Mesenchymal stem cell (in vitro differentiated cells and primary cell): ENCODE measurements around the gene CMSS1.

Experiments used
- DNase-seq: peaks from one replicate; pipeline ENCODE4 v3.0.0-alpha.2; 2013
- H2AFZ ChIP-seq: one replicate; pipeline ENCODE4 v1.6.1; 2013; ENCODE audit warnings: low read depth, mild to moderate bottlenecking, control low read depth, inconsistent platforms, low read length, moderate library complexity
- H2AK5ac ChIP-seq: 2 replicates; pipeline ENCODE4 v1.6.1; 2013; ENCODE audit warnings: low read length, moderate library complexity, mild to moderate bottlenecking, inconsistent platforms; ENCODE audit not compliant: severe bottlenecking
- H2BK120ac ChIP-seq: one replicate; pipeline ENCODE4 v1.6.1; 2013; ENCODE audit warnings: low read depth, mild to moderate bottlenecking, inconsistent platforms, low read length, moderate library complexity
- H2BK12ac ChIP-seq, 2 experiments: one replicate each; pipeline ENCODE4 v1.6.1; 2013; ENCODE audit warnings: inconsistent platforms in 2 of 2, low read length in 2 of 2, mild to moderate bottlenecking in 2 of 2, moderate library complexity in 2 of 2, control low read depth in 1 of 2
- H2BK15ac ChIP-seq: one replicate; pipeline ENCODE4 v1.6.1; 2013; ENCODE audit warnings: mild to moderate bottlenecking, low read depth, inconsistent platforms; ENCODE audit not compliant: poor library complexity, severe bottlenecking
- H2BK5ac ChIP-seq: 2 replicates; pipeline ENCODE4 v1.6.1; 2013; ENCODE audit warnings: low read depth, mild to moderate bottlenecking, low read length, control low read depth, inconsistent platforms; ENCODE audit not compliant: poor library complexity, severe bottlenecking
- H3K14ac ChIP-seq, 2 experiments: one replicate each; pipeline ENCODE4 v1.6.1; 2013; ENCODE audit warnings: inconsistent platforms in 2 of 2, low read length in 2 of 2, control low read depth in 1 of 2, mild to moderate bottlenecking in 1 of 2, moderate library complexity in 1 of 2
- H3K18ac ChIP-seq, 2 experiments: one replicate each; pipeline ENCODE4 v1.6.1; 2013; ENCODE audit warnings: inconsistent platforms in 2 of 2, low read length in 2 of 2, control low read depth in 1 of 2, low read depth in 1 of 2, mild to moderate bottlenecking in 1 of 2
- H3K23ac ChIP-seq, 2 experiments: one replicate each; pipeline ENCODE4 v1.6.1; 2013; ENCODE audit warnings: inconsistent platforms in 2 of 2, low read length in 2 of 2, mild to moderate bottlenecking in 2 of 2, moderate library complexity in 2 of 2, control low read depth in 1 of 2
- H3K27ac ChIP-seq: 2 replicates; pipeline ENCODE4 v1.5.1; 2013; ENCODE audit warnings: mild to moderate bottlenecking, moderate library complexity, low read length, control low read depth, inconsistent platforms; ENCODE audit not compliant: poor library complexity, severe bottlenecking
- H3K27me3 ChIP-seq, 2 experiments: 2 replicates each; pipeline versions ENCODE4 v1.6.1 to v1.7.0; 2013; ENCODE audit warnings: low read length in 2 of 2, mild to moderate bottlenecking in 2 of 2, moderate library complexity in 2 of 2, control low read depth in 1 of 2, inconsistent platforms in 1 of 2; ENCODE audit not compliant: control insufficient read depth in 1 of 2, insufficient read depth in 1 of 2
- H3K36me3 ChIP-seq, 2 experiments: 2 replicates each; pipeline versions ENCODE4 v1.6.1 to v1.7.0; 2013; ENCODE audit warnings: low read length in 2 of 2, control low read depth in 1 of 2, inconsistent platforms in 1 of 2, low read depth in 1 of 2, mild to moderate bottlenecking in 1 of 2; ENCODE audit not compliant: insufficient read depth in 2 of 2, control insufficient read depth in 1 of 2
- H3K4ac ChIP-seq, 2 experiments: one replicate each; pipeline ENCODE4 v1.6.1; 2013; ENCODE audit warnings: inconsistent platforms in 2 of 2, low read length in 2 of 2, mild to moderate bottlenecking in 2 of 2, moderate library complexity in 2 of 2, control low read depth in 1 of 2, low read depth in 1 of 2
- H3K4me1 ChIP-seq: 2 replicates; pipeline ENCODE4 v1.6.1; 2013; ENCODE audit warnings: low read depth, low read length, control low read depth; ENCODE audit not compliant: control insufficient read depth, insufficient read depth
- H3K4me2 ChIP-seq: 2 replicates; pipeline ENCODE4 v1.6.1; 2013; ENCODE audit warnings: low read length, mild to moderate bottlenecking, inconsistent platforms; ENCODE audit not compliant: poor library complexity, severe bottlenecking
- H3K4me3 ChIP-seq, 2 experiments: 2 replicates each; pipeline versions ENCODE4 v1.5.1 to v1.7.0; 2013; ENCODE audit warnings: low read length in 2 of 2, mild to moderate bottlenecking in 2 of 2, control low read depth in 1 of 2, low read depth in 1 of 2; ENCODE audit not compliant: insufficient read depth in 1 of 2
- H3K79me1 ChIP-seq: replicated peaks from 2 replicates; pipeline ENCODE4 v1.6.1; 2013; ENCODE audit warnings: mild to moderate bottlenecking, control low read depth, low read length, inconsistent platforms; ENCODE audit not compliant: poor library complexity, severe bottlenecking
- H3K9ac ChIP-seq: 2 replicates; pipeline ENCODE4 v1.7.0; 2013; ENCODE audit warnings: mild to moderate bottlenecking, low read length, moderate library complexity
- H3K9me3 ChIP-seq: 2 replicates; pipeline ENCODE4 v1.7.0; 2013; ENCODE audit warnings: mild to moderate bottlenecking, low read length; ENCODE audit not compliant: control insufficient read depth
- H4K8ac ChIP-seq: one replicate; pipeline ENCODE4 v1.6.1; 2013; ENCODE audit warnings: inconsistent platforms, mild to moderate bottlenecking, low read length, moderate library complexity
- H4K91ac ChIP-seq: one replicate; pipeline ENCODE4 v1.6.1; 2013; ENCODE audit warnings: mild to moderate bottlenecking, low read length, inconsistent platforms
- WGBS: methylation state at CpG from one replicate; pipeline ENCODE4 v1.1.7; 2013; ENCODE audit warnings: mixed read lengths; 5-methylcytosine and 5-hydroxymethylcytosine counted together

Gene CMSS1

GRCh38 chr3:99856437-99857220 is 39.0 kb downstream of the CMSS1 start:
- no peak overlapping the region for H3K4me3 ChIP-seq
- H2BK5ac ChIP-seq, result no peak overlapping the region
- no peak overlapping the region for H2BK12ac ChIP-seq
- H2AK5ac ChIP-seq, result no peak overlapping the region
- no peaks in the 10 kb centered on the region for H3K27me3 ChIP-seq
- H3K36me3 ChIP-seq, result peaks cover 9 to 69% of the 10 kb centered on the region in 2 experiments
- no CpG with 5 or more reads among the region's 3 CpGs for WGBS
- no peak overlapping the region for H4K8ac ChIP-seq
- peaks cover 5% of the 10 kb centered on the region for H3K79me1 ChIP-seq
- H3K4ac ChIP-seq, result no peak overlapping the region
- H2BK15ac ChIP-seq, result no peak overlapping the region
- no peak overlapping the region for H3K4me2 ChIP-seq
- no peak overlapping the region for H3K9ac ChIP-seq
- peaks cover 6% of the 10 kb centered on the region for H3K4me1 ChIP-seq
- H3K18ac ChIP-seq, result no peak overlapping the region
- no peak overlapping the region for H3K27ac ChIP-seq
- H3K14ac ChIP-seq, result no peak overlapping the region
- no peak overlapping the region for H2BK120ac ChIP-seq
- H3K23ac ChIP-seq, result no peak overlapping the region
- no peaks in the 10 kb centered on the region for H3K9me3 ChIP-seq
- H2AFZ ChIP-seq, result no peak overlapping the region
- no peak overlapping the region for H4K91ac ChIP-seq
- no peak for DNase-seq

GRCh38 chr3:99857278-99857677 is 39.6 kb downstream of the CMSS1 start:
- WGBS, result no CpG with 5 or more reads among the region's 1 CpG
- Histone ChIP-seq H4K8ac (no peak overlapping the region), H2BK120ac (no peak overlapping the region)

DNA sequence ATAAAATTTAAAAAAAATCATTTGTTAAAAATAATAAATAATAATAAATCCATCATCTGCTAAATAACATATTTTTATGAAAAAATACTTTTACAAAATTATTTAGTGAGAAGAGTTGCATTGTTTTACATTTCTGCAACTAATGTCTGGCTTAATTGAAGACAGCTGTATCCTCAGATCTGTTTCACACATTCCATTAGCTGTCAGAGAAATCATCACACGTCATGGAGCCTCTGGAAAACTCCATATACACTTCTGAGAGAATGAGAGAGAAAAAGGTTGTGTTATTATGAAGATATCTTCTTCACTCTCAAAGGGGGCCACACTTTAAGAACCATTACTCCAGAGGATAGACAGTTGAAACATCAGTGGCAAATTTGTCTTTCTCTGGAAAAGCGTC is 40.8 kb downstream of the CMSS1 start:
- Histone ChIP-seq H4K8ac (no peak overlapping the region), H3K4me2 (no peak overlapping the region), H2BK15ac (no peak overlapping the region), H3K14ac (no peak overlapping the region), H3K4me1 (peaks cover 8% of the 10 kb centered on the region), H2BK5ac (no peak overlapping the region), H2AFZ (no peak overlapping the region), H3K27me3 (no peaks in the 10 kb centered on the region), H2AK5ac (no peak overlapping the region), H3K79me1 (peaks cover 7% of the 10 kb centered on the region), H3K18ac (no peak overlapping the region), H3K23ac (no peak overlapping the region), H3K4ac (no peak overlapping the region), H3K27ac (peak overlapping the region; percentile 56), H2BK120ac (no peak overlapping the region), H3K36me3 (peaks cover 13 to 80% of the 10 kb centered on the region in 2 experiments), H3K9me3 (no peaks in the 10 kb centered on the region), H3K9ac (peak overlapping the region; percentile 83), H3K4me3 (no peak overlapping the region), H2BK12ac (no peak overlapping the region), H4K91ac (no peak overlapping the region)
- 88% methylated on average over 1 of the region's 2 CpGs for WGBS
- no peak for DNase-seq

More at GRCh38 chr3:99857278-99857677, 39.6 kb downstream of the CMSS1 start:
- Histone ChIP-seq H2BK12ac (no peak overlapping the region), H3K27ac (no peak overlapping the region), H3K79me1 (peaks cover 5% of the 10 kb centered on the region), H3K4me2 (no peak overlapping the region), H2AFZ (no peak overlapping the region), H3K4me1 (peaks cover 6% of the 10 kb centered on the region), H3K36me3 (peaks cover 9 to 72% of the 10 kb centered on the region in 2 experiments), H3K14ac (no peak overlapping the region), H3K23ac (no peak overlapping the region), H3K9ac (no peak overlapping the region), H3K4ac (no peak overlapping the region), H3K27me3 (no peaks in the 10 kb centered on the region), H2BK15ac (no peak overlapping the region), H3K4me3 (no peak overlapping the region), H3K18ac (no peak overlapping the region), H2BK5ac (no peak overlapping the region), H2AK5ac (no peak overlapping the region), H4K91ac (no peak overlapping the region), H3K9me3 (no peaks in the 10 kb centered on the region)
- DNase-seq, result no peak

- H3K4me2 ChIP-seq, result no peak overlapping the region
- H4K8ac ChIP-seq, result no peak overlapping the region
- no peak overlapping the region for H3K14ac ChIP-seq
- no peak overlapping the region for H2AK5ac ChIP-seq
- H3K27ac ChIP-seq, result peak overlapping the region; percentile 96
- H3K18ac ChIP-seq, result no peak overlapping the region
- H2BK12ac ChIP-seq, result no peak overlapping the region
- H3K79me1 ChIP-seq, result peaks cover 7% of the 10 kb centered on the region
- H3K4me1 ChIP-seq, result peaks cover 8% of the 10 kb centered on the region
- H4K91ac ChIP-seq, result no peak overlapping the region
- no peak overlapping the region for H3K23ac ChIP-seq
- no peak overlapping the region for H2AFZ ChIP-seq
- H3K4me3 ChIP-seq, result no peak overlapping the region
- no peaks in the 10 kb centered on the region for H3K27me3 ChIP-seq
- H3K36me3 ChIP-seq, result peaks cover 16 to 81% of the 10 kb centered on the region in 2 experiments
- 0% methylated on average over 1 of the region's 1 CpG for WGBS
- H3K9me3 ChIP-seq, result no peaks in the 10 kb centered on the region
- no peak overlapping the region for H3K4ac ChIP-seq
- peak; percentile 94 for DNase-seq
- no peak overlapping the region for H2BK15ac ChIP-seq
- no peak overlapping the region for H2BK5ac ChIP-seq
- H3K9ac ChIP-seq, result peak overlapping the region; percentile 83
- no peak overlapping the region for H2BK120ac ChIP-seq
Measured at GRCh38 chr3:99859825-99860224, 42.2 kb downstream of the CMSS1 start.
